Inflammatory macrophage treated with lipopolysaccharide for 1 hour (primary cell): ENCODE measurements around the gene SYNGR1.
"Not testable (repeated sequence)": the region's sequence is repeated elsewhere in the genome, so short reads cannot be mapped to it uniquely, and the experiment has no call there.

Experiments used
- DNase-seq, 2 donors: peaks; one replicate each; pipeline ENCODE4 v3.0.0-alpha.2; 2020 to 2022

Gene SYNGR1

GRCh38 chr22:39317084-39317774 is 32.6 kb upstream of the SYNGR1 start:
- no peak for DNase-seq

DNA sequence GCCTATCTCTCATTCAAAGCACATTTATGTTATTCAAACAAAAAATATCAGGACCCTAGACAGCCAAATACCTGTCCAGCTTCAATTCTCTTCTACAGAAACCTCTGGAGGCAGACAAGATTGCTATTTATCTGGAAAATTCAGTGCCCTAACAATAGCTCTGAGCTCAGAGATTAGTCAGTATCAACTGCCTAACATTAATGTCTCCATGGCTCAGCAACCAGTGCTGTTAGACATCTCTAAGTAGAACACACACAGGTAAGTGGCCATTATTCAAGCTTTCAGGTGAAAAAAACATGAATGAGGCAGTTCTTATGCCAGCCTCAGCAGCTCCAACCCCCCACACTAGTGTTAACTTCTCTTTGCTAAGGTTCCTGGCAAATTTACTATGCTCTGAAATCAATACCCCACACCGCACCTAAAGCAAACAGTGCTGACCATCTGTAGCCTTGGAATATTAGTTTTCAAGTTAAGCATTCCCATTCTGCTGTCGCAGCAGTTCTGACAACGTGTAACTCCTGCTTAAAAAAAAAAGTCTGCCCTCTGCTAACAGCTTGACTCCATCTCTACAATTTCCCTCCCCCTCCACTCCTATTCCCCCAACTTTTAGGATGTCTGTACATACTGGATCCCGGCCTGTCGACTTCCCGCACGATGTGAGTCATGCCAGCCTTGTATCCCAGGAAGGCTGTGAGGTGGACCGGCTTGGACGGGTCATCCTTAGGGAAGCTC is 31.9 kb upstream of the SYNGR1 start:
- no peak for DNase-seq

GRCh38 chr22:39318507-39319283 is 31.1 kb upstream of the SYNGR1 start:
- peak in 1 of 2 donors; percentile 31 for DNase-seq

- peak; percentile 98 for DNase-seq
Measured at GRCh38 chr22:39319284-39320022, 30.3 kb upstream of the SYNGR1 start, which contains the start of gene RPL3. RPL3 (minus strand) TSS chr22:39319623; CDS start chr22:39319597, 26 bp downstream.

DNA sequence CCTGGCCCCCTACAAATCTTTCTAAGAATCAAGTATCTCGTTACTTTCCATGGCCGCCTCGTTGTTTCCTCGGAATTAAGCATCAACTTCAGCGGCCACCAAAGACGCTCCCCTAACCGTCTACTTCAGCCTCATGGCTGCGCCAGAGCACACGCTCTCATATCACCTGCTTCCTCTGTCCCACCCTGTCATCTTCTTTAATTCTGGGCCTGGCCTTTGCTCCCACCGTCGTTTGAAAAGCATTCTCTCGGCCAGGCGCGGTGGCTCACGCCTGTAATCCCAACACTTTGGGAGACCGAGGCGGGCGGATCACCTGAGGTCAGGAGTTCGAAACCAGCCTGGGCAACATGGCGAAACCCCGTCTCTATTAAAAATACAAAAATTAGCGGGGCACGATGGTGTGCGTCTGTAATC is 29.2 kb upstream of the SYNGR1 start:
- not testable (repeated sequence) for DNase-seq

GRCh38 chr22:39325392-39325932 is 24.3 kb upstream of the SYNGR1 start:
- DNase-seq, result no peak

DNA sequence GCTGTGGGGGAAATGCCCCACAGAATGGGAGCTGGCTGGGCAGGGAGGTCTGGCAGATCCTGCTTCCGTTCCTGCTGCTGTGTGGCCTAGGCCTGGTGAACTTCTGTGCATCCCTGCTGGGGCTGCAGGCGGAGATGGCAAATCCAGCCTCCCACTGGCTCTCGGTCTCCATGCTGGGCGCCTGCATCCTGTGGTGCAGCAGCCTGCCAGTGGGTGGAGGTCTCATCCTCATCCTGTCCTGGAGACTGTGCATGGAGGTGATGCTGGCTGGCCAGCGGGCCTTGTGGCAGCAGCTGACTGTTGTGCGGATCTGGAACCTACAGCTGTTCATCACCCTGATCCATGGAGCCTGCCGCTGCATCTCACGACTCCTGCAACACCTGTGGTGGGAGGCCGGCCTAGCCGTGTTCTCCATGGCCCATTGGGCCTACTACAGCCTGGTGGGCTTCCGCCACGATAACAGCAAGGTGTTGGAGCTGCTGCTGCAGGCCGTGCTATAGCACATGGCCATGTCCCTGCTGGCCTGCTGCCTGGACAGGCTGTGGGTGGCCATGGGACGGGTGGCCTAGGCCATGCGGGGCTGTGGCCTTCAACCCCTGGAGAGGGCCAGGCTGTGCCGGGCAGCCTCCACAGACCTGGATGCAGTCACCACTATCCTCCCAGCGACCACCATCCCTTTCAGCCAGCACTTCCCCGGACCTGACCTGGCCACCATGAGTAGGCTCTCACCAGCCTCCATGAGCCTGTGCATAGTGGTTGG is 21.6 kb upstream of the SYNGR1 start:
- no peak for DNase-seq

- DNase-seq, result not testable (repeated sequence)
Measured at GRCh38 chr22:39330553-39330952, 19.2 kb upstream of the SYNGR1 start.

GRCh38 chr22:39332441-39333064 is 17.2 kb upstream of the SYNGR1 start:
- DNase-seq, result no peak

DNA sequence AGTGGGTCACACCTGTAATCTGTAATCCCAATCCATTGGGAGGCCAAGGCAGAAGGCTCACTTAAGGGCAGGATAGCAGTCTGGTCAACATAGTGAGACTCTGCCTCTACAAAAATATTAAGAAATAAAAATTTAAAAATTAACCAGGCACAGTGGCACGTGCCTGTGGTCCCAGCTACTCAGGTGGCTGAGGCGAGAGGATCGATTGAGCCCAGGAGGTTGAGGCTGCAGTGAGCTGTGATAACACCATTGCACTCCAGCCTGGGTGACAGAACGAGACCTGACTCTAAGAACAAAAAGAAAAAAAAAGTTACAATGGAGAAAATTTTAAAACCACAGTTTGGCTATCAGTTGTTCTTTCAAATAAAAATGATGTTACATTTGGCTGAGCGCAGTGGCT is 13.4 kb upstream of the SYNGR1 start:
- no peak for DNase-seq

GRCh38 chr22:39339775-39340174 is 10.0 kb upstream of the SYNGR1 start:
- DNase-seq, result not testable (repeated sequence)

GRCh38 chr22:39341179-39341578 is 8.6 kb upstream of the SYNGR1 start:
- DNase-seq, result no peak

GRCh38 chr22:39343259-39344045 is 6.3 kb upstream of the SYNGR1 start:
- DNase-seq, result peak; percentile 52 to 69

- DNase-seq, result no peak
Measured at GRCh38 chr22:39344046-39344390, 5.8 kb upstream of the SYNGR1 start.

DNA sequence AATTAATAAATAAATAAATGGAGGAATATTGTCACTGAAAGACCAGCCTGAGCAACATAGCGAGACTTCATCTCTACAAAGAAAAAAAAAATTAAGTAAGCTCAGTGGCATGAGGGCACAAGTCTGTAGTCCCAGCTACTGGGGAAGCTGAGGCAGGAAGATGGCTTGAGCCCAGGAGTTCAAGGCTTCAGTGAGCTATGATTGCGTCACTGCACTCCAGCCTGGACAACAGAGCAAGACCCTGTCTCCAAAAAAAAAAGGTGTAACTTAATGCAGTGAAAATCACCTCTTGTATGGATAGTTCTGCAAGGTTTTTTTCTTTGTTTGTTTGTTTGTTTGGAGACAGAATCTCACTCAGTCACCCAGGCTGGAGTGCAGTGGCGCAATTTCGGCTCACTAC is 4.6 kb upstream of the SYNGR1 start:
- no peak for DNase-seq

DNA sequence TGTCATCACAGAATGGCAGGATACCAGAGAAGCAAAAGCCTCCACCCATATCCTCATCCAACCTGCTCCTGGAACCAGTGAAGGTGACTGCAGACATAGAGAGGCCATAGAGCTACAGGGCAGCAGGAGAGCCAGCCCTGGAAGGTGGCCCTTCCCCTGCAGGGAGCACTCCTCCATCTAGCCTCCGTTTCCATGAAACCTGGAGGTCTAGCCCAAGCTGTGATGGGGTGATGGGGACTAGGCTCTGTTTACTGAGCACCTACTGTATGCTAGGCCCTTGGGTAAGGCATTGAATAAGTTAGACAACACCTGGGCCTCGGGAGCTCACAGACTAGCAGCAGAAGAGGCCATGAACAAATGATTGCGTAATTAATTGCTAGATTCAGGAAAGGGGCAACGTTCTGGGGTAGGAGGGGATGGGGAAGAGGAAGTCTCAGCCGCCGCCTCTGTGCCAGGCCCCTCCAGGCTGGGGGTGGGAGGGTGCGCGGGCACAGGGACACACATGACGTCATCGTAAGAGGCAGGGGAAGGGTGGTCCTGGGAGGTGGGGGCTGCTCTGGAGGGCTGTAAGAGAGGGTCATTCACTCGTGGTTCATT is 784 bp upstream of the SYNGR1 start:
- peak in 1 of 2 donors; percentile 48 for DNase-seq

DNA sequence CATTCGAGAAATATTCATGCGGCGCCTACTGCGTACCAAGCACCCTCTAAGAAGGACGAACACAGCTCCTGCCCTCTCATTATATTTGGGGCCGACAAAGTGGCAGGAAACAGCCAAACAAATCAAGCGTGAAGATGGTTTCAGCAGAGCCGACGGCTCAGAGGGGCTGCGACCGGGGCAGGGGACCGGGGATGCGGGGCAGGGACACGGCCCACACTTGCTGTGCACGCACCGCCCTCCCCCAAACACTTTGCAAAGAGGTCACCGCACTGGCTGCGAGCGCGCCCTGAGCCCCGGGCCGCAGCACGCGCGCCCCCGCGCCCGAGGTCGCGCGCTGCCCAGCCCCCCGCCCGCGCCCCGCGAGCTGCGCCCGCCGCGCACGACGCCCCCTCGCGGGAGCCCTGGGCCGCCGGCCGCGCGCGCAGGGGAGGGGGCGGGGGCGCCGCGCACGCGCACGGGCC is 255 bp upstream of the SYNGR1 start:
- no peak for DNase-seq

DNA sequence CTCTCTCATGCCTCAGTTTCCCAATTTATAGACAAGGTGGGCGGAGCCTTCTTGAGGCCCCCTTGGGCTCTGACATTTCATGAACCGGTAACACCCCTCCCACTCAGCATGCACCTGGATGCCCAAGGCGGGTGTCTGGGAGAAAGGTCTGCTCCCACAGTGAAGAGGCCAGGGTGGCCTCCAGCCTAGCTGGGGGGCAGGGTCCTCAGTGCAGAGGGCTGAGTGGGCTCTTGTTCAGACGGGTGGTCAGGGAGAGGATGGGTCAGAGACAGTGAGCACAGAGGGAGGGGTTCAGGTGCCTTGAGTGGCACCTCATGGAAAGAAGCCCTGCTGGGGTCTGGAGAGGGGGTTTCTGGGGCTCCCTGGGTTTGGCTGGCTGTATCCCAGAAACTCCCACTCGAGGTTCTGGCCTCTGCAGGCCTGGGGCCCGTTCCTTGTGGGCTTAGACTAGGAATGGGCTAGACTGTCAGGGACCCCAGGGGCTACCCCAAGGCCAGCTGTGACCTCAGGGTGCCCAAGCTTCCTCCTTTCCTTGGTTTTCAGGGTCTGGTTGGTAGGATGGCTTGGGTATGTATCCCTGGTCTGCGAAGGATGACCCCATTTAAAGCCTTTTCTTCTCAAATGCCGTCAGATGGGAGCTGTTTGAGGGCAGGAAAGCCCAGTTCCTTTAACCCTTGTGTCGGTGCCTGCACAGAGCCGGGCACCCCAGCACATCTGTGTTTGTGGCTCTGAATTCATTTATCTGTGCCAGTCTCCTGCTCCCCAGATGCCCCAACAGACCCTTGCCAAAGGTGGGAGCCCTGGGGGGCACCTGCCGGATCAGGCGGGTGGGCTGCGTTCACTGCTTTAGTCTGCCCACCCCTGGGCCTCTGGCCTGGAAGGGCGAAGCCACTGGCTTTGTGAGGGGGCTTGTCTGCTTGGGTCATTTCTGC is 1.2 kb downstream of the SYNGR1 start:
- DNase-seq, result no peak

- no peak for DNase-seq
Measured at GRCh38 chr22:39351689-39352214, 2.0 kb downstream of the SYNGR1 start.
